ENCODE results near the gene RPLP1.

Gene RPLP1
- long read RNA-seq, donor 1, transcript RPLP1-202 (3 exons, 445 nt) = minor isoform, 77 of 3,248 reads
- long read RNA-seq, donor 1, transcript RPLP1-204 (3 exons, 940 nt) = minor isoform, 39 of 3,248 reads
- long read RNA-seq, donor 1, transcript RPLP1-201 (4 exons, 1,197 nt) = major isoform, 2,569 of 3,248 reads
- long read RNA-seq, donor 1, partial matches to known transcripts = 373 of 3,248 reads
- long read RNA-seq, donor 1, other reads (novel, unspliced or antisense) = 190 of 3,248 reads
- long read RNA-seq, donor 2, transcript RPLP1-204 (3 exons, 940 nt) = minor isoform, 20 of 2,303 reads
- long read RNA-seq, donor 2, transcript RPLP1-201 (4 exons, 1,197 nt) = major isoform, 1,809 of 2,303 reads
- long read RNA-seq, donor 2, transcript RPLP1-202 (3 exons, 445 nt) = minor isoform, 33 of 2,303 reads
- long read RNA-seq, donor 2, partial matches to known transcripts = 341 of 2,303 reads
- long read RNA-seq, donor 2, other reads (novel, unspliced or antisense) = 100 of 2,303 reads
- long read RNA-seq, donor 3, transcript RPLP1-201 (4 exons, 1,197 nt) = major isoform, 1,038 of 1,205 reads
- long read RNA-seq, donor 3, transcript RPLP1-202 (3 exons, 445 nt) = minor isoform, 20 of 1,205 reads
- long read RNA-seq, donor 3, transcript RPLP1-204 (3 exons, 940 nt) = minor isoform, 21 of 1,205 reads
- long read RNA-seq, donor 3, partial matches to known transcripts = 76 of 1,205 reads
- long read RNA-seq, donor 3, other reads (novel, unspliced or antisense) = 50 of 1,205 reads
- long read RNA-seq, donor 4, transcript RPLP1-204 (3 exons, 940 nt) = minor isoform, 27 of 2,083 reads
- long read RNA-seq, donor 4, transcript RPLP1-202 (3 exons, 445 nt) = minor isoform, 48 of 2,083 reads
- long read RNA-seq, donor 4, transcript RPLP1-201 (4 exons, 1,197 nt) = major isoform, 1,772 of 2,083 reads
- long read RNA-seq, donor 4, partial matches to known transcripts = 127 of 2,083 reads
- long read RNA-seq, donor 4, other reads (novel, unspliced or antisense) = 109 of 2,083 reads
- long read RNA-seq, donor 5, transcript RPLP1-201 (4 exons, 1,197 nt) = major isoform, 2,071 of 2,372 reads
- long read RNA-seq, donor 5, transcript RPLP1-202 (3 exons, 445 nt) = minor isoform, 44 of 2,372 reads
- long read RNA-seq, donor 5, transcript RPLP1-204 (3 exons, 940 nt) = minor isoform, 19 of 2,372 reads
- long read RNA-seq, donor 5, partial matches to known transcripts = 109 of 2,372 reads
- long read RNA-seq, donor 5, other reads (novel, unspliced or antisense) = 129 of 2,372 reads
- long read RNA-seq, donor 6, transcript RPLP1-201 (4 exons, 1,197 nt) = major isoform, 1,840 of 2,187 reads
- long read RNA-seq, donor 6, transcript RPLP1-202 (3 exons, 445 nt) = minor isoform, 43 of 2,187 reads
- long read RNA-seq, donor 6, transcript RPLP1-204 (3 exons, 940 nt) = minor isoform, 44 of 2,187 reads
- long read RNA-seq, donor 6, partial matches to known transcripts = 165 of 2,187 reads
- long read RNA-seq, donor 6, other reads (novel, unspliced or antisense) = 95 of 2,187 reads
- long read RNA-seq, donor 7 = 0 reads
- long read RNA-seq, donor 8, transcript RPLP1-201 (4 exons, 1,197 nt) = major isoform, 1,741 of 1,990 reads
- long read RNA-seq, donor 8, transcript RPLP1-202 (3 exons, 445 nt) = minor isoform, 30 of 1,990 reads
- long read RNA-seq, donor 8, transcript RPLP1-204 (3 exons, 940 nt) = minor isoform, 29 of 1,990 reads
- long read RNA-seq, donor 8, partial matches to known transcripts = 96 of 1,990 reads
- long read RNA-seq, donor 8, other reads (novel, unspliced or antisense) = 94 of 1,990 reads

DNA sequence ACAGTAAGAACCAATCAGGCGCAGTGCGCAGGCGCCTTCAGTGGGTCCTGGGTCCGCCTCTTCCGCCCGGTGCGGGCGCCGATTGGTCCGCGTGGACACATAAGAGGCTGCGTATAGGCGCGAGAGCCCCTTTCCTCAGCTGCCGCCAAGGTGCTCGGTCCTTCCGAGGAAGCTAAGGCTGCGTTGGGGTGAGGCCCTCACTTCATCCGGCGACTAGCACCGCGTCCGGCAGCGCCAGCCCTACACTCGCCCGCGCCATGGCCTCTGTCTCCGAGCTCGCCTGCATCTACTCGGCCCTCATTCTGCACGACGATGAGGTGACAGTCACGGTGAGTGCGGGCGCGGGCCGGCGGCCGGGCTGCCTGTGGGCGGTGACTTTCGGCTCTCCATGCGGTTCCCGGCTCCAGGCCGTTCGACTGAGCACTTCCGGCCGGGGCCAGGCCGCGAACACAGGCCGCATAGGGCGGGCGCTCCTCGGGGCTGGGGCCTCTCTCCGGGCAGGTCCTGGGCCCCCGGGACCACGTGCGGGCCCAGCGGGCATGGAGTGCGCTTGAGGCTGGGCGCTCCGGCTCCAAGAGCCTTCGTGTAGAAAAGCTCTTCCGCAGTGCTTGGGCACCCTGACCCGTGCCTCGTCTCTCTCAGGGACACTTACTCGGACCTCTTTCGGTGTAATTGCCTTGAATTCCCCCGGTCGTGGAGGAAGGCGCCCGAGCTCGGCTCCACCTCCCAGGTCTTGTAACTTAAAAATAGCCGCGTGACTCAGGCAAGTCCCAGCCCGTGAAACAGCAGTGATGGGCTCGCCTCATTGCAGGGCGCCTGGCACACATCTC lies at the start of gene RPLP1:
Gene RPLP1 (plus strand): TSS at position 127 of the 830 bp plus-strand sequence. CDS start 131 bp downstream, at position 258.
- DNase-seq = peak; percentile 97

DNA sequence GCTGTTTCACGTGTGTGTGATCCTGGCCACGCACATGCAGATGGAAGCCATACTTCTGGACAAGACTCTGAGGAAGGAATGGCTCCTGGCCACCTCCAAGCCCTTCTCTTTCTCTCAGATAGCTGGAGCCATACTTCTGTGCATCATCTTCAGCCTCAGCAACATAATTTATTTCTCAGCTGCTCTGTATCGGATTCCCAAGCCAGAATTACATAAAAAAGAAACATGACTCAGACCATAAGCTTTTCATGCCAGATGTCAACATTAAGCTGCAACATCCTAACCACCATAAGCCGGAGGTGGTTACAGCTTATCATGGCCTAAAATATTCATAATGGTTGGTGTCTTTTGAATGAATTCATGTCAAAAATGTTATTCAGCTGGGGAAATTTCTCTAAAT lies 49.0 kb upstream of the RPLP1 start:
- no peak for DNase-seq

DNA sequence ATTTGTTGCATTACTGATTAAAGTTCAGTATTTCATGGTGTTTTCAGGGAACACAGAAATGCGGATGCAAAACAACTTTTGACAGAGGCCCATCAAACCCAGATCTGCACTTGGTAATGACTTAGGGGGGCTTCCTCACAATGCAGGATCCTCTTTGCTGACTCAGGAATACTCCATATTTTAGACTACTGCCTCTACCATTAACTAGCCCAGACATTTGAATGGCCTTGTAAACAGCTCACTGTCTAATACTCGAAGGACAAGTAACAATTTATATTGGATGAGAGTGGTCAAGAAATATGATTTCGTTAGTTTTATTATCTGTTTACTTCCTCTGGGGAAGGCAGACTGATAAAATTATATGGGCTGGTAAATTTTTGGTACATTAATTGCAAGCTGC lies 47.5 kb upstream of the RPLP1 start:
- DNase-seq = no peak

DNA sequence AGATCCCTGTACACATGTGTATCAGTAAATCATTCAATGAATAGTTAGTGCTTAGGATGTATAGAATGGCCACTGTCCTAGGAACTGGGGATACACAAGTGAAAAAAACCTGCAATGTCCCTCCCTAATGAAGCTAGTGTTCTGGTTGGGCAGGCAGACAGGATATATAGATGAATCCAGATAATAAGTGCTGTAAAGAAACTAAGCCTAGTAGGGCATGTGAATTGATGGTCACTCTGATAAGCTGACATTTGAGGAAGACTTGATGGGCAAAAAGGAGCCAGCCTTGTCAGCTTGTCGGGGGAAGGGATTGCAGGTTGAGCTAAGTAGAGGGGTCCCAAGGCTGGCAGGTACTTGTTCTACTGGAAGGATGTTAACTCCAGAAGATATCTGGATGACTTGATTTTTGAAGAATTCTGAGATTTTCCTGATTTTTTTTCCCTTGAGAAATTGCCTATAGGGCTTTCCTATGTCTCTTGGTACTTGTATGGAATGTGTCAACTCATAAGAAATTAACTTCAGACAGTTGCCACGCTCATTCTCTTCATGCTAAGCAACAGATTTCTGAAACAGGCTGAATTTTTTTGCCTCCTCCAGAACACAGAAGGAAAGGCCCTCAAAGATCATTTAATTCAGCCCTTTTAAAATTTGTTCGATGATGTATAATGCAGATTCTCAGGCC lies 44.8 kb upstream of the RPLP1 start:
- DNase-seq = no peak

DNA sequence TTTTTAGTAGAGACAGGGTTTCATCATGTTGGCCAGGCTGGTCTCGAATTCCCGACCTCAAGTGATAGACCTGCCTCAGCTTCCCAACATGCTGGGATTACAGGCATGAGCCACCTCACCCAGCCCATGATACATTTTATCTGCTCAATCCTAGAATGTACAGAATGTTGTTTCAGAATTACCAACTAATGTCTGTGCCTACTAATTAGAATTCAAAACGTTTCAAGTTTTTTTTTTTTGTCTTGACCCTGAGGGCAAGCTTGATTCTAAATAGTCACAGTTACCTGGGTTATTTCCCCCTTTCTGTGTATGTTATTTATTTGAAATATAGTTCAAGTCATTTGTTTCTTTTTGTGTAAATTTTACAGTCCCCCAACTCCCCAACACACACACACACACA lies 43.8 kb upstream of the RPLP1 start:
- no peak for DNase-seq

DNA sequence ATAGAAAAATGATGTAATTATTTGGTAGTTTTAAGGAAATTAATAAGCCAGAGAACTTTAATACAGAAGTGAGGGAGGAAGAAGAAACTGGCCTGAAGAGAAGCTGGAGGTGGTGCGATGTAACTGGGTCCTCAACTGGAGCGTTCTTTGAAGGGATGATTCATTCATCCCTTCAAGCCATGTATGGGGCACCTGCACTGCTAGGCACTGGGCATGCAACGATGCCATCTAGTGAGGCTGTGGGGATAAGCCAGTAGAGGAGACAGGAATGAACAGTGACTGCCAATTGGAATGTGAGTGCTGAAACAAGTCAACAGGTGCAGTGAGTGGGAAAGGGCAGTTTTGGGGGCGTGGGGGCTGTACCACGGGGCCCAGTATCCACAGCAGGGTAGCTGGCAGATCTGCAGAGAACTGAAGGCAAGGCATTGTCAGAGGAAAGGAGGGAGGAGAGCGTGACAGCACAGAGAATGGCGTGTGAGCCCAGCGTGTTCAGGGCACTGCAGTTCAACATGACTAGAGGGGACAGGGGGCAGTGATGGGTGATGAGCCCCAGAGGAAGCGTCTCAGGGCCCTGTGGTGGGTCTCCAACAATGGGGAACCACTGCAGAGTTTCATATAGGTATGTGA lies 42.3 kb upstream of the RPLP1 start:
- DNase-seq = no peak

DNA sequence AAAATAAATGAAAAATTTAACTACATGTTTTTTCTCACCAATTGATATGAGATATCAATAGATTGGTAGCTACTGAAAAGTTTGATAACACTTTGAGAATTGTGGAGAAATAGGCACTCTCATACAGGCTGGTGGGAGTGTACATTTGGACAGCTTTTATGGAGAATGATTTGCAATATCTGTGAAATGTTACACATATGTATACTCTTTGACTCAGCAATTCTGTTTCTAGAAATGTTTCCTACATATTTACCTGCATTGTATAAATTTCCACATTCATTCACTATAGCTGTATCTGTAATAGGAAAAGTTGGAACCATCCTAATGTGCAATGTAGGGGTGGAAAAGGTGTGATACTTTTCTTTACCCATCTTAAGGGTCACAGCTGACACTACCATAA lies 40.3 kb upstream of the RPLP1 start:
- DNase-seq = no peak

DNA sequence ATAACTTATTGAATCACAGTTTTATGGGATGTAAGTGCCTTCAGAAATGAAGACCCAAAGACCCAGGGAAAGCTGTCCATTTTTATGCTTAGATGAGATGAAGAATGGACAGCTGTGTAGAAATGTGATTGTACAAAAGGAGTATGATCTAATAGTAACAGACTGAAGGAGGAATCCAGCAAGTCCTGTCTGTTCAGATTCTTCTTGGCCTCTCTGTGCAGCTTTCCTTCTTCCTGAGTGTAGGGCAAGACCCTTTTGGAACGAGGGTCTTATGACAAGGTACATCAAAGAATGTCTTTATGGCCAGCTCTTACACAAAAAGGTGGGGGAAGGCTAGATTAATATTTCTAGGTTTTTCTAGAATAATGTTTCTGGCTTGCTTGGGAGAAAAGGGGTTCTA lies 39.9 kb upstream of the RPLP1 start:
- no peak for DNase-seq

DNA sequence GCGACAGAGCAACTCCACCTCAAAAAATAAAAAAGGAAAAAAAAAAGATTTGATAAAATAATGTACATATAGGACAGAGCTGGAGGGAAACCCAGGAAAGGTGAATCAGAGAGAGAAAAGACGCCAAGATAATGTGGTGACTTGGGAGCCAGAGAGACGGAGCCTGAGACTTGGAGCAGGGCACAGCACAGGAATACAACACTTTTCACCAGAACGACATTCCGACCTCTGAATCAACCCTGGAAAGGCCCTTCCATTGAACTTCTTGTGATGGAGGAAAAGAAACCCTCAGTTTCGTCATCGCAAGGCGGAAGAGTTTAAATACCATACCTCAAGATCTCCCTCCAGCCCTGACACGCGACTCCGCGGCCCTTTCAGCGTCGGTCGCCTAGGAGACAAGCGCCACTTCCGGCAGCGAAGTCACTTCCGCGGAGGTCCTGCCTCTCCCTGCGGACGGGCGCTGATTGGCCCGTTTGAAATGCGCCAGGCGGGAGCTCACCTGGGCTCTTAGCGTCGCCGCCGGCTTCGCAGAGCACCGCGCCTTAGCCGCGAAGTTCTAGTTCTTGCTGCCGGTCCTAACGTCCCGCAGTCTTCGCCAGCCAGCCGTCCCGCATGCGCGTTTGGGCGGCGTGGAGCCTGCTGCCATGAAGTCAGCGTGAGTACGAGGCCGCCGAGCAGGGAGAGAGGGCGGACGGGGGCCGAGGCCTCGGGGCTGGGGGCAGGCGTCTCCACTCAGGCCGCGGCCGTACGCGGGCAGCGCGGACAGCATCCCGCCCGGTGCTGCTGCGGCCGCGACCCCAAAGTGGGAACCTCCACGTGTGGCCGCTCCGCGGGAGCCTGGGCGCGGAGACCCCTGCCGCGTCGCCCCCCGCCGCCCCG lies 38.6 kb upstream of the RPLP1 start, which contains the start of gene KIF23:
Gene KIF23 (plus strand): TSS at position 528 of the 879 bp plus-strand sequence. CDS start 117 bp downstream, at position 645.
- DNase-seq = peak; percentile 92

DNA sequence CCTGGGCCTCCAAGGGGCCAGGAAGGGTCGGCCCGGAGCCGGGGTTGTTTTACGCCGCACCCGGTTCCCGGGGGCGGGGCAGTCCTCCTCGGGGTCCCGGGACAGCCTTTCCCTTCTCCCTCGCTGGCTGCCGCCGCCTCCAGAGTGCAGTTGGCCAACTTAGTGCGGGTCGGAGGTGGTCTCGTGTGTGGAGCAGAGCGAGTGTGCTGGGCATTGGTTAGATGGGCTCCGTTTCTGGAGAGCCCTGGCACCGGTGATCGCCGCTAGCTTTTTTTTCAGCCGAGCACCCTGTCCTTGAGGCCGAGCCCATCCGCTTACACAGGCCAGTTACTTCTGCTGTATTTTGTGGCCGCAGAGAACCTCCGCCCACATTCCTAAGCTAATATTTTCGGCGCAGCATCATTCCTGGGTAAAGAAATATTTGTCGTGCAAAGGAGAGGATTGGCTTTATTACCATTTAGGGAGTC lies 37.9 kb upstream of the RPLP1 start:
- DNase-seq = peak; percentile 88

DNA sequence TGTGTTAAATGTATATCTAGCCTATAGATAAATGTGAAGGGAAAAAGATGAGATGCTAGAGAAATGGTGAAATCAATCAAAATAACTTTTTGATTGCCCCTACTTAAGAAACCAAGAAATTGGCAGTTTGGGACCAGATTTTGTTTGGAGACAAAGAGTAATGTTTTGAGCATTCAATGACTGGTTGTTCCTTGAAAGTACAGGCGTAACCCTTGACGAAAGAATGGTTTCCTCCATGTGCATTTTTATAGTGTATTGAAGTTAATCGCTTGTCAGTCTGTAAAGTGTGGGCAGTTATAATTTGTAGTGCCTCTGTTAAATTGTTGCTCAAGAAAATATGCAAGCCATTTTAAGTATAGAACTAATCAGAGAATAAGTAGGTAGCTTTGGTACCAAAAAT lies 37.2 kb upstream of the RPLP1 start:
- DNase-seq = no peak

DNA sequence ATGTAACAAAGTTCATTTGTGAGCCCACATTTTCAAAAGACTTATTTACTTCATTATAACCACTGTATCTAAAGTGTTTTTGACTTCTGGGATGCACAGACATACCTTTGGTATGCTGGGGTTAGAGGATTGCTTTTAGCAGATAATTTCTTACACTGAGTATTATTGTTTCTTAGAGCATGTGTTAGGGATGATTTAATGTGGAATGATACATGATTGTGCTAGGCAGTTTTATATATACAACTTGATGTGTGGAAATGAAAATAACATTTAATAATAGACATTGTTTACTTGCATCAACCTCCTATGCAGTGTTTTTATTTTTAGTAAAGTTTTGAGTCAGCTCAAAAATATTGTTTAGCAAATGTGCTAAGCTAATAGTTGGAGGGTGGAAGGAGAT lies 35.0 kb upstream of the RPLP1 start:
- DNase-seq = no peak

DNA sequence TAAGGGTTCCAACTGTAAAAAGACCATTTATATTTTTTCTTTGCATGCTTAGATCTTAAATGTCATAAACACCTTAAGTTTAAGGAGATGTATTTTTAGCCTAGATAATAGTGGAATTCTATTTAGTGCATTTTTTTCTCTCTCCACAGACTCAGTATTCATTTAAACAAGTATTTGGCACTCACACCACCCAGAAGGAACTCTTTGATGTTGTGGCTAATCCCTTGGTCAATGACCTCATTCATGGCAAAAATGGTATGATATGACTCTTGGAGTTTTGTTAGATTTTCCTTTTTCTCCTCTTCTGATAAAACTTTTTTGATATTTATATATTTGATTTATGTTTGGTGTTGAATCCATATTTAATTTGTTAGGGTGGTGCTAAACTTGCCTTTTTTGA lies 31.1 kb upstream of the RPLP1 start:
- DNase-seq = no peak

DNA sequence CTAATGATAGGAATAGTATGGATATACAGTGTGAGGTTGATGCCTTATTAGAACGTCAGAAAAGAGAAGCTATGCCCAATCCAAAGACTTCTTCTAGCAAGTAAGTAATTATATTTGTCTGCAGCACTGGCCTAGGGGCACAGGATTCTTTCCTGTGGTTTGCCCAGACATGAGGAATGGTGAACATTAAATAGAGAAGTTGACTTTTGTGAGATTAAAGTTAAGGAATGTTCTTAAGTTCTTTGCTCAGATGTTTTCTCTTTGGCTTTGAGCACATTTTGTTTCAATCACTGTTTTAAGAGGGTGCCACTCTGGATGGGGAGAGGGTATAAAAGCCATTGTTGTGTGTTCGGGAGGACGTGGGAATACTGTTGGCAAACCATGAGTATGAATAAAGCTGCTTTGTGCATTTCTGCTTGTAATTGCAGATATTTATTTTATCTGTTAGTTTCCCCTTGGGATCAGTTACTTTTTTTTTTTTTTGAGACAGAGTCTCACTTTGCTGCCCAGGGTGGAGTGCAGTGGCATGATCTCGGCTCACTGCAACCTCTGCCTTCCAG lies 30.2 kb upstream of the RPLP1 start:
- DNase-seq = no peak

DNA sequence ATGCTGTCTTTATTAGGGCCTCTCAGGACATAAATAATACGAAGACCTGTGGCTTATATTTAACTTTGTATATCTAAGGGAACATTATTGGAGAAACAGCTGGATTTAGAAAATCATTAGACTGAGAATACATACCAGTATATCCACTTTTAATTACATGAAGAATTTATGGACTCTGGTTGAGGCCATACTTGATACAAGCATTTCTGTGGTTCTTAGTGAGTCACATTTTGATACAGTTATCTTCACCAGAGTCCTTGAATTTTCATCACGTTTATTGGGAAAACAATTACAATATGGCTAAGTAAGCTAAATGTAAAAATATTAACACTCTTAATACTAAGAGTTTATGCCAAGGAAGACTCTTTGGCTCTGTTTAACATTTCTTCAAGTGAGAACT lies 28.6 kb upstream of the RPLP1 start:
- no peak for DNase-seq

DNA sequence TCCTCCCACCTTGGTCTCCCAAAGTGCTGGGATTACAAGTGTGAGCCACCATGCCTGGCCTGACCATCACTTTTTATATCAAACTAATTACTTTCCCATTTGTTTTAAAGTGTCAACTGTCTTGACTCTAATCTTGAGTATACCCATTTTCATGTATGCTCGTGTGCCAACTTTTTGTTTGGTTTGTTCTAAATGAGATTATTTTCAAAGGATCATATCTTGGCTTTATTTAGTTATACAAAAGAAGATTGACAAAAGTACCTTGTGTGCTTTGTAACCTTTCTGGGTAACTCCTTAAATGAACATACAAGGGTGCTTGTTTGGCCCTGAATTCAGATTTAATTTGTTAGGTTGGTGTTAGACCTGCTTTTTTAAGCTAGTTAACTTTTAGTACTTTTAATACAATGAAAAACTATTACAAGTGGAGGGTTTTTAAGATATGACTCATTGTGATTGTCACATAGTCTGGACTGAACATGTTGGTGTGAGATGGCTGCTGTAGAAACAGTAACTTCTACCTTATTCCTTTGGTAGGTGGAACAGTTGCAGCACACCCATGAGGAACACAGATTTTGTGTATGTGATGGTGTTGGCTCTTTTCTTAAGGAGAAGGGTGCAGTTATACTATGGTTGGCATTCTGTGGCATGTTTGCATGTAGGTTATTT lies 27.7 kb upstream of the RPLP1 start:
- no peak for DNase-seq

DNA sequence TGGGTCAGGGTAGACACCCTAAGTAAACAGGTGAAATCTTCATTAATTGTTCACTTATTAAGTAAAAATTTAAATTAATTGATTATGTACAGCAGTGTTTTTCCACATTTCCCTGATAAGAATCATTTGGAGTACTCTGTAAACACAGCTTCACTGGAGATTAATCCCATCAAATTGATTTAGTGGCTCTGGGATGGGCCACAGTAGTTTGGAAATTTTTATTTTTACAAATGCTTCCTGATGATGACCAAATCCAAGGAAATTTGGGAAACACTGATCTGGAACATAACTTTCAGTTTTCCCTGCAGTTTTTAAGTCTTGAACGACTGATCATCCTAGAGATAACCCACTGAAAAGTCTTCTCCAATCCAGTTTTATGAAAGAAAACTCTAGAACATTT lies 18.8 kb upstream of the RPLP1 start:
- no peak for DNase-seq

Measured in right kidney (tissue), 9 donors.